Measurements from ENCODE around the gene RUBCN.
"Not testable (repeated sequence)": the region's sequence is repeated elsewhere in the genome, so short reads cannot be mapped to it uniquely, and the experiment has no call there.

RUBCN gene

GRCh38 chr3:197683191-197683590 lies 53.5 kb downstream of the RUBCN start:
- H3K27ac Mint-ChIP-seq: peak overlapping the region; percentile 53
- H3K4me1 Mint-ChIP-seq (ENCODE audit: low read depth): no peaks in the 10 kb centered on the region
- H3K36me3 Mint-ChIP-seq (ENCODE audit: low read depth): peaks cover 40% of the 10 kb centered on the region
- no peak overlapping the region for H3K4me3 Mint-ChIP-seq
- H3K9me3 Mint-ChIP-seq: peaks cover 2% of the 10 kb centered on the region
- H3K27me3 Mint-ChIP-seq: no peaks in the 10 kb centered on the region

GRCh38 chr3:197682713-197683112 lies 54.0 kb downstream of the RUBCN start:
- H3K27ac Mint-ChIP-seq: no peak overlapping the region
- no peaks in the 10 kb centered on the region for H3K27me3 Mint-ChIP-seq
- peaks cover 5% of the 10 kb centered on the region for H3K9me3 Mint-ChIP-seq
- no peak overlapping the region for H3K4me3 Mint-ChIP-seq
- peaks cover 44% of the 10 kb centered on the region for H3K36me3 Mint-ChIP-seq (ENCODE audit: low read depth)
- no peaks in the 10 kb centered on the region for H3K4me1 Mint-ChIP-seq (ENCODE audit: low read depth)

GRCh38 chr3:197680955-197681521 lies 55.7 kb downstream of the RUBCN start:
- H3K36me3 Mint-ChIP-seq (ENCODE audit: low read depth): peaks cover 40% of the 10 kb centered on the region

GRCh38 chr3:197675951-197676350 lies 60.8 kb downstream of the RUBCN start:
- Mint-ChIP-seq H3K4me1 (ENCODE audit: low read depth) (no peaks in the 10 kb centered on the region), H3K4me3 (no peak overlapping the region), H3K27ac (no peak overlapping the region), H3K9me3 (peaks cover 5% of the 10 kb centered on the region), H3K36me3 (ENCODE audit: low read depth) (peaks cover 40% of the 10 kb centered on the region), H3K27me3 (no peaks in the 10 kb centered on the region)

More at GRCh38 chr3:197680955-197681521, 55.7 kb downstream of the RUBCN start:
- Mint-ChIP-seq H3K27ac (no peak overlapping the region), H3K9me3 (peaks cover 5% of the 10 kb centered on the region), H3K4me1 (ENCODE audit: low read depth) (no peaks in the 10 kb centered on the region), H3K27me3 (no peaks in the 10 kb centered on the region), H3K4me3 (no peak overlapping the region)

GRCh38 chr3:197675563-197675860 lies 61.2 kb downstream of the RUBCN start:
- Mint-ChIP-seq H3K27me3 (no peaks in the 10 kb centered on the region), H3K27ac (no peak overlapping the region), H3K9me3 (peaks cover 5% of the 10 kb centered on the region), H3K36me3 (ENCODE audit: low read depth) (peaks cover 38% of the 10 kb centered on the region), H3K4me3 (no peak overlapping the region), H3K4me1 (ENCODE audit: low read depth) (no peaks in the 10 kb centered on the region)

GRCh38 chr3:197674741-197675562 lies 61.8 kb downstream of the RUBCN start:
- H3K4me3 Mint-ChIP-seq: no peak overlapping the region
- no peaks in the 10 kb centered on the region for H3K4me1 Mint-ChIP-seq (ENCODE audit: low read depth)
- peaks cover 5% of the 10 kb centered on the region for H3K9me3 Mint-ChIP-seq
- H3K27me3 Mint-ChIP-seq: no peaks in the 10 kb centered on the region
- H3K27ac Mint-ChIP-seq: no peak overlapping the region
- H3K36me3 Mint-ChIP-seq (ENCODE audit: low read depth): peaks cover 35% of the 10 kb centered on the region

GRCh38 chr3:197673170-197673569 lies 63.5 kb downstream of the RUBCN start:
- Mint-ChIP-seq H3K27me3 (no peaks in the 10 kb centered on the region), H3K4me3 (no peak overlapping the region), H3K36me3 (ENCODE audit: low read depth) (peaks cover 26% of the 10 kb centered on the region), H3K4me1 (ENCODE audit: low read depth) (no peaks in the 10 kb centered on the region), H3K9me3 (peaks cover 3% of the 10 kb centered on the region), H3K27ac (peak overlapping the region; percentile 19)

- H3K4me1 Mint-ChIP-seq (ENCODE audit: low read depth): no peaks in the 10 kb centered on the region
- no peak overlapping the region for H3K4me3 Mint-ChIP-seq
- no peak overlapping the region for H3K27ac Mint-ChIP-seq
- H3K27me3 Mint-ChIP-seq: no peaks in the 10 kb centered on the region
- peaks cover 19% of the 10 kb centered on the region for H3K36me3 Mint-ChIP-seq (ENCODE audit: low read depth)
- no peaks in the 10 kb centered on the region for H3K9me3 Mint-ChIP-seq
Observed at GRCh38 chr3:197670361-197670760, 66.3 kb downstream of the RUBCN start.

GRCh38 chr3:197667968-197668367 lies 68.7 kb downstream of the RUBCN start:
- Mint-ChIP-seq H3K9me3 (no peaks in the 10 kb centered on the region), H3K4me3 (no peak overlapping the region), H3K27ac (no peak overlapping the region), H3K36me3 (ENCODE audit: low read depth) (no peaks in the 10 kb centered on the region), H3K4me1 (ENCODE audit: low read depth) (no peaks in the 10 kb centered on the region), H3K27me3 (no peaks in the 10 kb centered on the region)

- not testable (repeated sequence) for H3K9me3 Mint-ChIP-seq; H3K27ac Mint-ChIP-seq; H3K27me3 Mint-ChIP-seq; H3K4me3 Mint-ChIP-seq; H3K4me1 Mint-ChIP-seq (ENCODE audit: low read depth); H3K36me3 Mint-ChIP-seq (ENCODE audit: low read depth)
Observed at GRCh38 chr3:197667293-197667692, 69.4 kb downstream of the RUBCN start.

- not testable (repeated sequence) for H3K36me3 Mint-ChIP-seq (ENCODE audit: low read depth); H3K4me1 Mint-ChIP-seq (ENCODE audit: low read depth); H3K4me3 Mint-ChIP-seq; H3K27me3 Mint-ChIP-seq; H3K27ac Mint-ChIP-seq; H3K9me3 Mint-ChIP-seq
Observed at GRCh38 chr3:197666221-197666842, 70.4 kb downstream of the RUBCN start.

GRCh38 chr3:197665549-197665948 lies 71.2 kb downstream of the RUBCN start:
- not testable (repeated sequence) for H3K4me3 Mint-ChIP-seq; H3K36me3 Mint-ChIP-seq (ENCODE audit: low read depth); H3K9me3 Mint-ChIP-seq

GRCh38 chr3:197665142-197665491 lies 71.6 kb downstream of the RUBCN start:
- H3K9me3 Mint-ChIP-seq; H3K27ac Mint-ChIP-seq; H3K36me3 Mint-ChIP-seq (ENCODE audit: low read depth); H3K4me1 Mint-ChIP-seq (ENCODE audit: low read depth); H3K27me3 Mint-ChIP-seq: not testable (repeated sequence)
- peak overlapping the region; percentile 56 for H3K4me3 Mint-ChIP-seq

More at GRCh38 chr3:197665549-197665948, 71.2 kb downstream of the RUBCN start:
- H3K27ac Mint-ChIP-seq; H3K27me3 Mint-ChIP-seq; H3K4me1 Mint-ChIP-seq (ENCODE audit: low read depth): not testable (repeated sequence)

- not testable (repeated sequence) for H3K36me3 Mint-ChIP-seq (ENCODE audit: low read depth); H3K9me3 Mint-ChIP-seq; H3K27me3 Mint-ChIP-seq; H3K27ac Mint-ChIP-seq; H3K4me1 Mint-ChIP-seq (ENCODE audit: low read depth)
- peak overlapping the region; percentile 56 for H3K4me3 Mint-ChIP-seq
Observed at GRCh38 chr3:197664414-197665141, 72.1 kb downstream of the RUBCN start.

GRCh38 chr3:197663367-197664140 lies 73.2 kb downstream of the RUBCN start:
- H3K27ac Mint-ChIP-seq; H3K27me3 Mint-ChIP-seq; H3K4me1 Mint-ChIP-seq (ENCODE audit: low read depth); H3K9me3 Mint-ChIP-seq; H3K4me3 Mint-ChIP-seq; H3K36me3 Mint-ChIP-seq (ENCODE audit: low read depth): not testable (repeated sequence)
